SHP77 (cell line): ENCODE data around the gene VGLL4.
"Not testable (repeated sequence)": the region's sequence is repeated elsewhere in the genome, so short reads cannot be mapped to it uniquely, and the experiment has no call there.

Source experiments
- DNase-seq, 2 experiments: peaks; one replicate each; lab custom pipeline; 2025; lab: John Stamatoyannopoulos, UW

VGLL4 gene

DNA sequence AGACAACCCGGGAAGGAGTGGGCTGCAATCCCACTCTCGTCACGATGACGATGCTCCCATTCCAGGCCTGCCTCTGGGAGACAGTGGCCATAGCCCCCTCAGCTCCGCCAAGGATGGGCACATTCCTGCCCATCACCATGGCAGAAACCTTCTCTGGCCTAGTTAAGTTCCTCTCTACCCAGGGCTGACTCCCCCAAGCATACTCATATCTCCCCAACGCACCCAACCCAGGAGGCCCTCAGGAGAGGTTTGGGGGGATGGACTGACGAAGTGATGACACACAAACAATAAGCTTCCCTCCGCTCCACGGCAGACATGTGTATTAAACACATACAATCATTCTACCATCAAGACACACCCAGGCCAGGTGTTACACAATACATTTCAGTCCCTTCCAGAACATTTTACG lies 60.1 kb downstream of the VGLL4 start:
- DNase-seq, result no peak

DNA sequence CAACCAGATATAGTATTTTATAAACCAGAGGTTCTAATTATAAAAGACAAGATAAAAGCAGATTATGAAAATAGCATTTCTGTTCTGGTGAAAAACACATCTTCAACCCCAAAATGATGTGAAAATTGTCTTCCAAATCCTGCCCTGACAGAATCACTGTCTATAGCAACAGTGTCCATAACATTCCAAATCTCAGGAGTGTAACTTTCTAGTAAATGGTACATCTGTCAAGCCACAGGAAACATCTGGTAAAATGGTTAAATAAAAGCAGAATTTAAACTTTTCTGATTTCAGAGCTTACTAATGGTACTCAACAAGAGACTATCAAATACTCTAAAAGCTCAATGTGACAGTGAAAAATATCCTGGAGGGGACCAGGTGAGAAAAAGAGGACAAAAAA lies 60.5 kb downstream of the VGLL4 start:
- DNase-seq, result no peak

DNA sequence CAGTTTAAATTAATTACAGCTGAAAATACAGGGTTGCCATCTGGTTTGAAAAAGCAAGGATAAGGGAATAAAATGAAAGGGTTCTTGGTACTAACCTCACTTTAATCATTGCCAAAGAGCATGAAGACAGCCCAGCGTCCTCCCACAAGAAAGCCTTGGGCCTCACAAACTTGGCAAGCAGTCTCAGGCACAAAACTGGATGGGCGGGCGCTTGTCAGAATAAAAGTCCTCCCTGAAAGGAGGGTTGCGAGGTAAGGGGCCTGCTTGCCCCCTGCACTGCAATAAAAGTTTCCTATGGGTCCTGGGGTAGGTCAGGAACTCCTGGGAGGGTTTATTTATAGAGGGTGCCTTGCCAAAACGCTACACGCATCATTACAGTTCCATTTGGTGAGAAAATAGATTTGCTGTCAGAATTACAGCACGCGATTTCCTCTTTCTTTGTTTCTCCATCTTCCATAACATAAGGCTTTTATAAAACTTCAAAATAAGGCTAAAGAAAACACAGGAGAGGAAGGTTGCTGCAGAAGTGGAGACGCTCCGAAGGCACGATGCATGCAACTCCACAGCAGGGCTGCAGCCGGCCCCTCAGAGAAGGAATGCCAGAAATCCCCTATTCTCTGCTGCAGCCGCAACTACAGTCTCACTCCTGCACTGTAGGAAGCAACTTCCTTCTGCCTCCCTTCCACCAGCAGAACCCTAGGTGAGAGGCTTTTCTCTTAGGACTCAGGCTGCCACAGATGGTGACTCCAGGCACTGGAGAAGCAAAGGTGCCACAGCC lies 61.3 kb downstream of the VGLL4 start:
- DNase-seq, result no peak

DNA sequence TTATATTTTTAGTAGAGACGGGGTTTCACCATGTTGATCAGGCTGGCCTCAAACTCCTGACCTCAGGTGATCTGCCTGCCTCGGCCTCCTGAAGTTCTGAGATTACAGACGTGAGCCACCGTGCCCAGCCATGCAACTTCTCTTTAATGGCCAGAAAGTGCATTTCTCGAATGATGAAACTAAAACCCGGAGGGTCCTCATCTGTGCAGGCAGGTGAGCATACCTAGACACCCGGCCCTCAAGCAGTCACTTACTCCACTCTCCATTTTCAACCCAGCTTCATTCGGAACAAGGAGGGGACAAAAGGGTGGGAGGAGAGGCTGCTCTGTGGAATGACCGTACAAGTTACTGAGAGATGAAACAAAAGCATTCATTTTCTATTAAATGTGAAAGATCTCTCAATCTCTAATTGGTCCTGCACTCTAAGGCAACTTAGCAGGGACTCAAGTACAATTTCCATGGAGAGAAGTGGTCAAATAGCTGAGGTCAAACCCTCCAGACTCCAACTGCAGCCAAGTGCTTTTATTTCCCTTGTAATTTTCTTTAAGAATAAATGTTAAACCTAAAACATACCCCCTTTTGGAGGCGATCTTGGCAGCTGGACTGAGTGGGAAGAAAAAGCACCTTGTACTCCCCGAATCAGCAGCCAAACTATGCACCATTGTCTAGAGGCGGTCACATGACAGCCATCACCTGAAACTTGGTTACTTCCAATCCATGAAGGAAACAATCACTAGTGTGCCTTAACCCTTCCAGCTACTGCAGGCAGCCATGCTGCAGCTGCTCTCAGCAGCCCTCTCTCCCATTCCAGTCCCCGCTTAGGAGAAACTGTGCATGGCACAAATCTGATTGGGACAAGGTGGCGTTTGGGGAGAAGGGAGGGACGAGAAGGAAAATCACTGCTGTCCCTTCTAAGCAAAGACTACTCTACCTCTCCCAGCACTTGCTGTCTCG lies 62.2 kb downstream of the VGLL4 start:
- DNase-seq, result no peak

DNA sequence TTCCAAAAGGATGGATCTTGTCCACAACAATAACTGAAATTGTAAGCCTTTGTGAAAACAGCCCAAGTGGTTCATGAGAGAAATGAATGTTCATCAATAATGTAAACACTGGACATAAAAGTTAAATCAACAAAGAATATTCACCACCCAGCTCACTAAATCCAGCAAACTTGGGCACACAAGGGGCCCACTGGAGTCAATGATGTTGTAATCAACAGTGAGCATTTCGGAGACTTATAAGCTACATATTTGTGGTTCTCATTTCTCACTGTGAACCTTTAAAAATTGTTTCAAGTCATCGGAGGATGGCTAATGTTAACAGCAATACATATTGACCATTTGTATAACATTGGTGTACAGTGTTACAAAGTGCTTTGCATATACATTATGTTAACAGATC lies 63.1 kb downstream of the VGLL4 start:
- no peak for DNase-seq

DNA sequence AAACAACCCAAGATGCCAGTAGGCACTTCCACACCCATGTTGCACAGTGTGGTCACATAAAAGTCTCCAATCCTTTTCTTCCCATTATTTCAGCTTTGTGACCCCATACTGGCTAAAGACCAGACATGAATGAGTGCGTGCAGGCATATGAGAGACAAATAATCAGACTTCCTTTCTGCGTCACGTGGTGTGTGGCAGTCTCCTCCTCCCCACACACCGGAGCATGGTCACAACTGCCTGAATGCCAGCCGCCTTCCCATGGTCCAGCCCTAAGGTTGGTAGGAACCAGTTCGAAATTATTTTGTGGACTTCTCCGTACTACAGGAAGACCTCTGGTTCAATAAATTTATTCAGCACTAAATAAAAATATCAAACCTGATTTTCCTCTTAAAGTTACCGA lies 65.5 kb downstream of the VGLL4 start:
- no peak for DNase-seq

DNA sequence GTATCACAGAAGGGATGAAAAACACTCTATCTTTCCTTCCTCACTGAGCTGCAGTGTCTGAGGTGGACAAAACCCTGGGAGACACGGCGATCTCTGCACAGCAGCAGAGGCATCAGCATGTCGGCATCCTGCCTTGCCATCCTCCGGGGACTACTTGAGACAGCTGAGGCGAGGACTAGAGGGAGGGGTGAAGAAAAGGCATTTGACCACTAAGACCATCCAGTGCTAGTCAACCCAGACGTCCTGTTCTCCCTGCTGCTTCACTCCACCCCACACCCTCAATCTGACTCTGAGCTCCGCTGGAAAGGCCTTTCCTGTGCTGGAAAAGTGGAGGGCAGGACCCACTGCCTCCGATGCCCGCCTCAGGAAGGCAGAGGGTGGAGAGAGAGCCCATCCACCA lies 67.3 kb downstream of the VGLL4 start:
- DNase-seq, result no peak

DNA sequence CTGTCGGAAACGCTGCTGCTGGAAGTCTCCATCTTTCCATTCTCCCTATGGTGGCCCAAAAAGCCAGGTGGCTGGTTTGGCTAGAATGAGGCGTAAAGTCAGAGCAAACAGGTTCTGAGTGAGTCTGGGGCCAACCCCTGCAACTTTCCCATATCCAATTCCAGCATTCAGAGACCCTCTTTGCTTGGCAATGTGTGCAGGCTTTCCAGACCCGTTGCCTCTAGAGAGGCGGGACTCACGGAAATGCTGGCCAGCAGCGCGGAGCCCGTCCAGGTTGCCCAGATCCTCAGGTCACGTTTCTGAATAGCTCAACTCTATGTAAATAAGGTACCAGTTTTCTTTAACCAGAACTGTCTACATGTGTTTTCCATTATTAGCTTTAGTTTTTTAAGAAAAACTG lies 68.0 kb downstream of the VGLL4 start:
- DNase-seq, result no peak

DNA sequence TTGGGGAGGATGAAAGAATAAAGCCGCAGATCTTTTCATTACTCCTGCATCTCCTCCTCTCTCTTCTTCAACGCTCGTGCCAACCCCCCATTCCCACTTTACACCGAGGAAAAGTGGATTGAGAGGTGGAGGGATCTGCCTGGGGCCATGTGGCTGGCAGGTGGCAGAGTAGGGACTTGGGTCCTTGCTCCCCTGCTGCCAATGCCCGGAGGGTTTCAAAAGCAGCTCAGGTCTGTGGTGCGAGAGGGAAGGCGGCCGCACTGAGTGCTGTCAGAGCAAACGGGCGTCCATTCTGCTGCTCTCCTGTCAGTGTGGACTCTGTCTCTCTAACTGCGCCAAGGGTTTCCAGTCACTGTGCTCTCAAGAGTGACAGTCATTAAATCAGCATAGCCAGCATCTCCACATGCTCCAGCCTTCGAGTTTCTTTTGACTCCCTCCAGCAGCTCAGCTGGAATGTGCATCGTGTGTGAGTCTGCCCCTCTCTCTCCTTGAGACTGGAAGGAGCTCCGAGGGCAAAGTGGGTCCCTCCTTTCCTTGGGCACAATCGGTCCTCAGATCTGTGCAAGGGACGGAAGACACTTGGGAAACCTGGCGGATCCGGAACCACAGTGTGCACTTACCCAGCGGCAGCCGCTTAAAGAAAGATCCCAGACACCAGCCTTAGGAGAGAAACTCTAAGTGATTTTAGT lies 68.6 kb downstream of the VGLL4 start:
- no peak for DNase-seq

DNA sequence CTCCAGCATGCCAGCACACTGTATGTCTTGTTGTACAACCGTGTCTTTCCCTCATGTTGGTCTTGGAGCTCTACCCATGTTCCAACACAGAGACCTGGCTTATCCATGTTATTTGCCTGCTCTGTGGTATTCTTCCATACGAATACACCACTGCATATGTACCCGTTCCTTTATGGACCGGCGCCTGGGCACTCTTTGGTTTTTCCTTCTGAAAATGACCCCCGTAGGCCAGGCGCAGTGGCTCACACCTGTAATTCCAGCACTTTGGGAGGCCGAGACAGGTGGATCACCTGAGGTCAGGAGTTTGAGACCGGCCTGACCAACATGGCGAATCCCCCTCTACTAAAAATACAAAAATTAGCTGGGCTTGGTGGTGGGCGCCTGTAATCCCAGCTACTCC lies 71.1 kb downstream of the VGLL4 start:
- DNase-seq, result not testable (repeated sequence)

DNA sequence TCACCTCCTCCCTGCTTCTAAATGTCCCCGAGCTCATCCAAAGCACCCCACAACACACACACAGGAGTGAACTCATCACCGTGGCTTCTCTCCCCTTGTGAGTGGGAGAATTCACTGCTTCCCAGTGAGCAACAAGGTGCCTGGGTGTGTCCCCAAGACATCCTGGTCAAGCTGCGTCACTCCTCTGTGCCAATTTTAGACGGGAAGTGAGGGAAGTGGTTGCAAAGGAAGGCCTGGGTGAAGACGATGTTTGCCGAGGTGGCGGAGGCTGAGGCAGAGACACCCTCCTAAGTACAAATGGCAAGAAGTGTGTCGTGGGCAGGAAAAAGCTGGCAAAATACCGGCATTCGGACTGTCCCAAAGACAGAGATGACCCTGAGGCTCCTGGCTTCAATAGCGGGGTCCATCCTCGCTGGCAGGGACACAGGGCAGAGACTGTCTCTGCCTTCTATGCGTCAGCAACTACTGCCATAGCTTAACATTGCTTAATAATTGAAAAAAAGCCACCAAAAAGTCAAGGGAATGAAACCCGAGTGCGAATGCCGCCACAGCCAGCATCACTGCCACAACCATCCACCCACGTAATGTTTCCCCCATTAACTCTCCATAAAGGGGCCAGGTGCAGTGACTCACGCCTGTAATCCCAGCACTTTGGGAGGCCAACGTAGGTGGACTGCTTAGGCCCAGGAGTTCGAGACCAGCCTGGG lies 72.8 kb downstream of the VGLL4 start:
- DNase-seq, result no peak

DNA sequence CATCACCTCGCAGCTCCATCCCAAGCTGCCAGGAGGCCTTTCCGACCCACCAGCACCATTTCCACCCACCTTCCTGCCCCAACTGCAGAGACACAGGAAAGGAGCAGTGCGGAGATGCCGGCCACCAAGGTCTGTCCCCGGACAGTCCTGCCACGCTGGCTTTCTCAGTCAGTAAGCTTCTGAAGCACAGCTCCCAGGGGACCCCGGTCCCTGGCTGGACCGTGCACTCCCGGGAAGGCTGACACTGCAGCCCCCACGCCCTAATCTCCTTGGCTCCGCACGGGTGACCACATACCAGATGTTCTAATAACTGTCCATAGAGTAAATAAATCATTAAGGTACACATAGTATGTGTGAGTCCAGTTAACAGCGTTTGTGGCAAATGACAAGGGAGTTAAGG lies 73.5 kb downstream of the VGLL4 start:
- DNase-seq, result no peak

DNA sequence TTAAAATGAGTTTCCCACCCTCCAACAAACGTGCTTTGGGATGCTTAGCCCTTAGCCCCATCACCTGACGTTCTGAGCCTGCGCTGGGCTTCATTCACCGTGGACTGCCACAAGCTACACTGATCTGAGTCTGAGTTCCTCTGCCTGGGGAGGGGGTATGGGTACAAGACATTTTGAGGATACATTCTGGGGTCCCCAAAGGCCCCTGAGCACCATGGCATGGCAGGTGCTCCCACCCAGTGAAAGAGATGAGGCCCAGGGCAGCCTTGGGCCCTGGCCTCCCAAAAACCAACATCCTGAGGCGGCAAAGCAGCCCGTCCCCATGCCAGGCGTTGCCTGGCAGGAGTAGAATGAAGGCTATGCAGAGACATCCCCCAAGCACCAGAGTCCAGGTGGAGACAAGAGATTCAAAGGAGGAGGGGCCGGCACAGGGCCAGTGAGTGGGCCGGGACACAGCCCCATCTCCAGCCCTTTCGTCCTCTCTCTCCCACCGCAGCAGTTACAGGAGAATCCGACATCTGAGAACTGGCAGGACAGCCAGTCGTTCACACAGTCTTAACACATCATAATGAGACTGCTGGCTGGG lies 74.5 kb downstream of the VGLL4 start:
- DNase-seq, result no peak

DNA sequence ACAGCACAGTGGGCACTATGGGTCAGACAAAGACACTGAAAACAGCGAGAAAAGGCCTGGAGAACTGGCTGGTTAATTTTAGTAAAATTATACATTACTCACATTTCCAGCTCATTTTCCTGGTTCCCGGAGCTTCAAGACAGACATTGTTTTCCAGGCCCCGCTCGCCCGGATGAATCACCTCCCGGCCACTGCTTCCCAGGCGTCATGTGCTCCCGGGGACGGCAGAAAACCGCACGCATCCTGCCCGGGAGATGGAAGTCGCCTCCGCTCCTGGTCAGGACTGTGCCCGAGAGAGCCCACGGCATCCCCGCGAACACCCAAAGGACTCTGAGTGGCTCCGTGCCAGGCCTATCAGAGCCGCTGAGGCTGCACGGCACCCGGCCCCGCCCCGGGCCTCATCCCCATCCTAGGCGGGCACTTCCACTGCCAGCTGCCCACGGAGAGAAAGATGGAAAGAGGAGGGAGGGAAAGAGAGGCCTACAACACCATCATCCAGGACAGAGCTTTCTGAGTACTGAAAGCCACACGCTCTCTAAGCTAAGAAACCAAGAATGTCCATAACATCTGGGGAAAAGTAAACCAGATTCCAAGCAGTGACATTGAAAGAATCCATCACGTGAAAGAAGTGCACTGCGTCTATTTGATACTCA lies 75.1 kb downstream of the VGLL4 start:
- DNase-seq, result no peak

DNA sequence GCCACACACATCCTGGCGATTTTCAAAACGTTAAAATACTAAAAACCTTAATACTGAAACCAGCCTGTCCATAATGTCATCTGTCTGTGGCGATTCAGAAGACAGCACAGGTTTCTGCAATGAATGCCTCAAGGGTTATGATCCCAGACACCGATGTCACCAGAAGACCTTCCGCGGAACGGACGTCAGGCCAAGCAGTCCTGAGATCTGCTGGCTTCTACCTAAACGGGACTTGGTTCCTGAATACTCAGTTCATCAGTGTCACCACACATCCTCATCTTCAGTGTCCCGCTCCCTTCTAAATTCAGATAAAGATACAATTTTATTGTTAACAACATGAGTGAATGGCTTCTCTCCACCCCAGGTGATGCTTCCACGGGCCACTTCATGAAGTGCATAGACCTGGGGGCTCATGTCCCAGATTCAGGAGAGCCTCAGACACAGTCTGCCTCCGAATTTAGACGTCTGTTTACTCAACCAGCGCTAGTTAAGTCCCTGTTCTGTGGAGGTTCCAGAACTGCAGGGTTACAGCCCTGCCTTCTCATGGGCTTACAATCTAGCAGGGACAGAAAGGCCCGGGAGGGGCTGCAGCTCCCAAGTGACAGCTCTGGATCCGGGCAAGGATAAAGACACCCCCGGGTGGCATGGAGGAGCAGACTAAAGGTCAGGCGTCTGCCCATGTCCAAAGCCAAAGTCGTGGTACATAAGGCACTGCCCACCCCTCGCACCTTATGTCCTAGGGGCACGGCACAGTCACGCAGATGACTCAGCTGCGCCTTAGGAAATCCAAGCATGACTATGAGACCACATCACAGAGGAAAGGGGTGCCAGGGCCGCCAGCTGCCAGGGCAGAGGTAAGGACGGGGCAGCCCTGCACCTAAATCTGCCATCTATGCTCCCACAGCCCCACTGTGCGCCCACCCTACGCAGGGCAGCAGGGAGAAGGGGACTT lies 75.9 kb downstream of the VGLL4 start:
- no peak for DNase-seq

DNA sequence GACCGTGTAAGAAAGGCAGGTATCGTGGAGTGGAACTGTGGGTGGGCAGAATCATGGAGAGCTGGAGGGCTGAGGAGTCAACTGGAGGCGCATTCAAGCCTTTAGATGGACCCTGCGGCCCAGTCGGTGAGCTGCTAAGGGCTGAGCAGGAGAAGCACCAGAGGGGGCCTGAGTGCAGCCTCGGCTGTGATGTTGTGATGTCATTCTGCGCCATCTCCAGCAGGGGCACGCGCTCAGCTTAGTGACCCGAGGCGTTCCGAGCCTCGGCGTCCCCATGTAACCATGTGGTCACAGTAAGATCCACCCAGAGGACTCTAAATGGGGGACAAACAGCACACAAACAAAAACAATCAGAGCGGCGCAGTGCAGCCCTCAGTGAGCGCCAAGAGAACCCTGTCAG lies 76.8 kb downstream of the VGLL4 start:
- no peak for DNase-seq

DNA sequence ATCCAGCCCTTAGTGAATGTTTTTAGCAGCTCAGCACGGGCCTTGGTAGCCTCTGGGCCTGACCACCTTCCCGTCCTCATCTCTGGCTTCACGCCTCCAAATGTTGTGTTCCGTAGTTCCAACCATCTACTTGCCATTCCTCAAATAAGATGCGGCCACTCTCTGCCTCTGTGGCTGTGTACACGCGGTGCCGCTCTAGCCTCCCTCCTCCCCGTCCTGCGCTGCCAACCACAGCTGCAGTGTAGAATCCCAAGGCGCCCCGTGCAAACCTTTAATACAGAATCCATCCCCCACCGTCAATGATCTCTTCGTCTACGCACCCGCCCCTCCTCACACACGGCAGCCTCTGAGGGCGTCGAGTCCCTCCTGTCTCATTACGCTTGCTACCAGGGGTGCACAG lies 77.2 kb downstream of the VGLL4 start:
- DNase-seq, result no peak

DNA sequence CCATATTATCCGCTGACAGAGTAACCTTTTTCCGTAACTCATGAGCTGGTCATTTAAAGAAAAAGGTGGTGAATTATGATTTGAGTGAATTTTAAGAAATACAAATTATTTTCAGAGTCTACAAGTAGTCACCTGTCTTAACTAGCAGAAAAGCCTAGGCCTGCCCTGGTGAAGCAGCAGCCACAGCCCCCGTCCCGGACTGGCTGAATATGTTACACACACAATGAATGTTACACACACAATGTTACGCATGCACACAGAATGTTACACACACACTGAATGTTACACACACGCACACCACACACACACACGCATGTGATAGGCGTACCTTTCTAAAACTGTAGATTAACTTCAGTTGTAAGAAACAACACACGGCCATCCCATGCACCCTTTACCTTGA lies 77.8 kb downstream of the VGLL4 start:
- DNase-seq, result no peak

DNA sequence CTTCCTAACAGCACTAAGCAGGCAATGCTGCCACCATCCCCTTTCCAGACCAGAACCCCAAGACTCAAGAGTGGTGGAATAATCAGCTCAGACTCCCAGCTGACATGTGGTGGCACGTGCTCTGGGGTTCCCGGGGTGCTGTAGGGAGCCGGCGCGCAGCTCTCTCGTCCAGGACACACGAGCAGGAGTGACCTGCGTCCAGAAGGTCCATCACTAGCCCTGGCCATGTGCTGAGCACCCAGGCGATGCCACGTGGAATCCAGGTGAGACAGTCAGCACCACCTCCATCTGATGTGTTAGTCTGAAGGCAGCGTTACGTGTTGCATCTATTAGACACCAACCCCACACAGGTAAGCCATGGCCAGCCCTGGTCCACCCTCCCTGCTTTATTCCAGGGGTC lies 78.2 kb downstream of the VGLL4 start:
- DNase-seq, result no peak

DNA sequence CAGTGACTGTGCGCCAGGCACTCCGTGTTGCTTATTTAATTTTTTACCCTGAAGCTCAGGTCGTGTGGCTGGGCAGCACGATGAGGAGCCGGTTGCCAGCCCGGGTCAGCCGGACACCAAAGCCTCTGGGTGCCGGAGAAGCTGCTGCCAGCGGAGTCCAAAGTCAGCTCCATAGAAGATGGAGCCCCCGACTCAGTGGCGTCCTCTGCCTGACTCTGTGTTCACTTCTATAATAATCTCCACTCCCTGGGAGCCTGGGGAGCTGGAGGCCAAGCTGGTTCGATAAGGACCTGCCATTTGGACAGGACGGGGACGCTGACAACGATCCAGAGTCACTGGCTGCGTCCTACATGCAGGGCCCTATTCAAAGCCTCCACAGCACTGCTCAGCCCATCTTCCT lies 78.6 kb downstream of the VGLL4 start:
- DNase-seq, result no peak
